ENCODE measurements around the gene AMD1.

The AMD1 gene

DNA sequence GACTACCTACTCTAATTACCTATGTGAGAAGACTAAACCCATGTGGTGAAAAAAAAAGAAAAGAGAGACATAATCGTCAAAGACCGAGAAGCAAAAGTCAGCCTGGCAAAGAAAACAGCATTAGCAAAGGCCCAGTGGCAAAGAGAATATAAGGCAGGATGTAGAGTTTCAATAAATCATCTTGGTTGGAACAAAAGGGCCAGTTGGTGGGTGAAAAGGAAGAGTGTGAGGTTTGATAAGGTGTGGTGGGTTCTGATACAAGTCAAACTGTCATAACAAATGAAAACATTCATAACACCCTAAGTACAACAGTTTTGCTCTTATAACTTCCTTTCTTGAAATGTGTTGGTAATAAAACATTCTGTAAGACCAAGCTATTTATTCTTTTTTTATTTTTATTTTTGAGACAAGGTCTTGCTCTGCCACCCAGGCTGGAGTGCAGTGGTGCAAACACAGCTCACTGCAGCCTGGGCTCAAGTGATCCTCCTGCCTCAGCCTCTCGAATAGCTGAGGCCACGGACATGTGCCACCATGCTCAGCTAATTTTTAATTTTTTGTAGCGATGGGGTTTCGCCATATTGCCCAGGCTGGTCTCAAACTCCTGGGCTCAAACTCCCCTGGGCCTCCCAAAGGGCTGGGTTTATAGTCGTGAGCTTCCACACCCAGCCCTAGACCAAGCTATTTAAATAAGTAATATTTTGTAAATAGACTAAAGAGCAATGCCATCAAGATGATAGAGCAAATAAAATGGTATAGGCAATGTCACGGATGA lies 65.0 kb downstream of the AMD1 start:
- no peak for FAIRE-seq

DNA sequence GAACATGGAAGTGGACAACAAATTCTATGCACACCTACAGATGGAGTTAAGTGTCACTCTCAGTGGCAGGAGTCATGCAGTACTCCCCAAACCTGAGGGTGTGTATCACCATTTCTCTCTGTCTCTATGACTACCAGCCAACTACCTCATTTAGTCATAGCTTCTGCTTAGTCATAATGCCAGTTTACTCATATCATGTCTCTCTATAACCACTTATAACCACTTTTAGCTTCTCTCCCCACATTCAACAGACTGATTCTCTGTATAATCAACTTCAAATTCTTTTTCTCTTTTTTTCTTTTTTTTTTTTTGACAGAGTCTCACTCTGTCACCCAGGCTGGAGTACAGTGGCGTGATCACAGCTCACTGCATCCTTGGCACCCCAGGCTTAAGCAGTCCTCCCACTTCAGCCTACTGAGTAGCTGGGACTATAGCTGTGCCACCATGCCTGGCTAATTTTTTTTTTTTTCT lies 70.1 kb downstream of the AMD1 start:
- no peak for FAIRE-seq
